Right atrium auricular region (tissue), 2 donors: ENCODE measurements around the gene PLEKHA3. TPM values are rescaled to one million over a fixed set of nuclear protein-coding genes. Genes with fewer than 3 reads are reported as not detected.

Experiments
- DNase-seq: peaks from one replicate; pipeline ENCODE4 v3.0.0-alpha.2; 2019; ENCODE audit warnings: low spot score
- H3K27ac ChIP-seq, 2 donors: fragments of 200-600 bp; sonication (generic); 1 replicate in 1 of 2; 2 replicates in 1 of 2; pipeline ENCODE4 v1.5.1; 2016 to 2019
- H3K27me3 ChIP-seq, 2 donors: fragments of 200-600 bp; sonication (generic); one replicate each; pipeline versions ENCODE4 v1.5.1 to v1.6.0; 2017 to 2019
- H3K36me3 ChIP-seq: fragments of 200-600 bp; sonication (generic); one replicate; pipeline ENCODE4 v1.5.1; 2016
- H3K4me1 ChIP-seq, 2 donors: fragments of 200-600 bp; sonication (generic); one replicate each; pipeline versions ENCODE4 v1.5.1 to v1.6.0; 2017 to 2019
- H3K4me3 ChIP-seq, 2 donors: fragments of 200-600 bp; sonication (generic); 1 replicate in 1 of 2; 2 replicates in 1 of 2; pipeline ENCODE4 v1.5.1; 2017 to 2019; ENCODE audit warnings: mild to moderate bottlenecking in 1 of 2, moderate library complexity in 1 of 2
- H3K9me3 ChIP-seq, 2 donors: fragments of 200-600 bp; sonication (generic); one replicate each; pipeline ENCODE4 v1.5.1; 2019
- total RNA-seq, 2 donors: library from RNA; depleted of rRNA; stranded (reverse); fragments of >200 nt; gene quantifications; one replicate each; pipeline ENCODE4 v1.1.0, GENCODE V29; 2016
- TF ChIP-seq, protein P1 (sequence below), 2 donors: fragments of 200-600 bp; sonication (generic); IDR thresholded peaks; one replicate each; pipeline ENCODE4 v1.5.1; 2019; ENCODE audit warnings: antibody characterized with exemption in 2 of 2

PLEKHA3 gene
- total RNA-seq, 2 donors from 2014 or later: 11.1 to 12.1 TPM

DNA sequence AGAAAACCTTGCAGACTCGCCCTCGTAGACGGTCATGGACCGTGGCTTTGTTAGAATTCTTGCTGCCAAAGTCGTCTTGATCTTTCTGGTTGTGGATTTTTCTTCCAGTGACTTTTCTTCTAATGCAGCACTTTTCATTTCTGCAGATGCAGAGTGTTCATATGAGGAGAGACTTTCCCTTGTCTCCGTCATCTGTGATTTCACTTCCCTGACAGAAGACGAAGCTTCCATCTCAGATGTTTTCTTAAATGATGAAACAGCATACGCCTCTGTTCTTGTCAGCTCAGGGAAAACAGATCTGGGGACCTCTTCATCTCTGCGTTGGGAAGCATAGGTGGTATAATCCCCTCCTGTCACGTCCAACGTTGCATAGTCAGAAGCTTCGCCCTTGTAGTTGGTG, 50.9 kb downstream of the PLEKHA3 start:
- TF ChIP-seq, protein P1, sequence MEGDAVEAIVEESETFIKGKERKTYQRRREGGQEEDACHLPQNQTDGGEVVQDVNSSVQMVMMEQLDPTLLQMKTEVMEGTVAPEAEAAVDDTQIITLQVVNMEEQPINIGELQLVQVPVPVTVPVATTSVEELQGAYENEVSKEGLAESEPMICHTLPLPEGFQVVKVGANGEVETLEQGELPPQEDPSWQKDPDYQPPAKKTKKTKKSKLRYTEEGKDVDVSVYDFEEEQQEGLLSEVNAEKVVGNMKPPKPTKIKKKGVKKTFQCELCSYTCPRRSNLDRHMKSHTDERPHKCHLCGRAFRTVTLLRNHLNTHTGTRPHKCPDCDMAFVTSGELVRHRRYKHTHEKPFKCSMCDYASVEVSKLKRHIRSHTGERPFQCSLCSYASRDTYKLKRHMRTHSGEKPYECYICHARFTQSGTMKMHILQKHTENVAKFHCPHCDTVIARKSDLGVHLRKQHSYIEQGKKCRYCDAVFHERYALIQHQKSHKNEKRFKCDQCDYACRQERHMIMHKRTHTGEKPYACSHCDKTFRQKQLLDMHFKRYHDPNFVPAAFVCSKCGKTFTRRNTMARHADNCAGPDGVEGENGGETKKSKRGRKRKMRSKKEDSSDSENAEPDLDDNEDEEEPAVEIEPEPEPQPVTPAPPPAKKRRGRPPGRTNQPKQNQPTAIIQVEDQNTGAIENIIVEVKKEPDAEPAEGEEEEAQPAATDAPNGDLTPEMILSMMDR (IDR thresholded peaks at IDR 0.05): no peak
- no peak for DNase-seq
- peaks cover 0 to 10% of the 10 kb centered on the region in 2 donors for H3K4me1 ChIP-seq
- no peak overlapping the region for H3K4me3 ChIP-seq
- no peaks in the 10 kb centered on the region for H3K27me3 ChIP-seq
- H3K27ac ChIP-seq: no peak overlapping the region
- H3K36me3 ChIP-seq: peaks cover 98% of the 10 kb centered on the region
- no peaks in the 10 kb centered on the region for H3K9me3 ChIP-seq

DNA sequence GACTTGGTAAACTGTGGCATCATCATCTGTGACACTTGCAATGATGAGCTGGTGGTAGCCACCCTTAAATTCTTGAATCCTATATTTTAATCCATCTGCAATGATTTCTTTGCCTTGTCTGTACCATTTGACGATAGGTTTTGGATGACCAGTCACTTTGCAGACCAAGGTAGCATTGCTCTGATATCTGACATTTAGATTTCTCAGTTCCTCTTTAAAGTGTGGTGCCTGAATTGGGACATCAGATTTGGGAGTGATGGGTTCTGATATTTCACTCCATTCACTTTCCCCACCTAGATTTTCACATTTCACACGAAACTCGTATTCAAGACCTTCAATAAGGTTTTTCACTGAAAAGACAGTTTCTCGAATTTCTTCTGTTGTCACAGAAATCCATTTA, 55.8 kb downstream of the PLEKHA3 start:
- H3K4me3 ChIP-seq: no peak overlapping the region
- peaks cover 0 to 5% of the 10 kb centered on the region in 2 donors for H3K4me1 ChIP-seq
- TF ChIP-seq, protein P1 (IDR thresholded peaks at IDR 0.05): no peak
- H3K27ac ChIP-seq: no peak overlapping the region
- DNase-seq: no peak
- no peaks in the 10 kb centered on the region for H3K27me3 ChIP-seq
- H3K36me3 ChIP-seq: peaks cover 100% of the 10 kb centered on the region
- no peaks in the 10 kb centered on the region for H3K9me3 ChIP-seq

DNA sequence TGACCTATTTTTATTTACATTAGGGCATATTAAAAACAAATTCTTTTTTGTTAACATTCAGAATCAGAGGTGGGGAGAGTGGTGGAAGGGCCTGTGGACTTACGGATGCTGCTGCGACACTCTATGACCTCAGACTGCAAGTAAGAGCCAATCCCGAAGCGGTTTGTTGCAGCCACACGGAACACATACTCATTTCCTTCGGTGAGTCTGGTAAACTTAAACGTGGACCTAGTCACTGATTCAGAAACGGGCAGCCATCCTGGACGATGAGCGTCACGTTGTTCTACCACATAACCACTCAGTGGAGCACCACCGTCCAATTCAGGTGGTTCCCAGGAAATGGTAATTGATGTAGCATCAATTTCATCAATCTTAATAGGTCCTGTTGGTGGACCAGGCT, 61.9 kb downstream of the PLEKHA3 start:
- no peaks in the 10 kb centered on the region for H3K27me3 ChIP-seq
- H3K4me3 ChIP-seq: no peak overlapping the region
- TF ChIP-seq, protein P1 (IDR thresholded peaks at IDR 0.05): no peak
- no peak for DNase-seq
- H3K36me3 ChIP-seq: peaks cover 100% of the 10 kb centered on the region
- H3K4me1 ChIP-seq: no peaks in the 10 kb centered on the region
- H3K9me3 ChIP-seq: no peaks in the 10 kb centered on the region
- no peak overlapping the region for H3K27ac ChIP-seq

DNA sequence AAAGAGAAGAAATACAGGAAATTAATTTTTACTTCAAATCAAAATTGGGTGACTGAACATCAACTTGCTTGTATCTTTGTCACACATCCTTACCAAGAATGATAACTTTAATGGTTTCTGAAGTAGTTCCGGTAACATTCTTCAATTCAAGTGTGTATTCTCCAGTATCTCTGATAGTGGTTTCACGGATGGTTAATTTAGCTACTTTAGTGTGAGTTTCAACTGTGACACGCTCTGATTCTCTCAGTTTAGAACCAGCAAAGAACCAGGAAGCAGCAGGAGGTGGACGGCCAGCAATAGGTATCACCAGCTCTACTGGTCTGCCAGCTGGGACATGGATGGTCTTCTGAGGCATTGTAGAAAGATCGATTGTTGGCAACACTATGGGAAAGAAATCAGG, 62.3 kb downstream of the PLEKHA3 start:
- Histone ChIP-seq H3K9me3 (no peaks in the 10 kb centered on the region), H3K27ac (no peak overlapping the region), H3K36me3 (peaks cover 100% of the 10 kb centered on the region), H3K27me3 (no peaks in the 10 kb centered on the region), H3K4me1 (no peaks in the 10 kb centered on the region), H3K4me3 (no peak overlapping the region)
- TF ChIP-seq, protein P1 (IDR thresholded peaks at IDR 0.05): no peak
- DNase-seq: no peak

DNA sequence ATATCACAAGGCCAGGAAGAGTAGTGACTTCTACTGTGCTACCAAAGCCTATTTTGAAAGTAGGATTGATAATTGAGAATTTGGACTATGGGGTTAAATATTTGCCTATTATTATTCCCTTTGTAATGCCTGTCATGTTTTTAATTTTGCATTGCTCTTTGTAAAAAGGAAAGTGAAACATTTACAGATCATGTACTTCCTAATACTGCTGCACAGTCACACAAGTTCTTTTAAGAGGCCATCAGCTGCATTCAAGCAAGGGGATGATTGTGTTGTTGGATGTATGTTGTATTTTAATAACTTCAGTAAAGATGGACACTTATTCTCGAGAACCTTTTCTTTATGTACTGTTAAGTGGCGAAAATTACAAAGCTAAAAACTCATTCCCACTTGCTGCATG, 70.1 kb downstream of the PLEKHA3 start:
- Histone ChIP-seq H3K27me3 (no peaks in the 10 kb centered on the region), H3K4me1 (no peaks in the 10 kb centered on the region), H3K36me3 (peaks cover 100% of the 10 kb centered on the region), H3K27ac (no peak overlapping the region), H3K9me3 (no peaks in the 10 kb centered on the region), H3K4me3 (no peak overlapping the region)
- DNase-seq: no peak
- TF ChIP-seq, protein P1 (IDR thresholded peaks at IDR 0.05): no peak

DNA sequence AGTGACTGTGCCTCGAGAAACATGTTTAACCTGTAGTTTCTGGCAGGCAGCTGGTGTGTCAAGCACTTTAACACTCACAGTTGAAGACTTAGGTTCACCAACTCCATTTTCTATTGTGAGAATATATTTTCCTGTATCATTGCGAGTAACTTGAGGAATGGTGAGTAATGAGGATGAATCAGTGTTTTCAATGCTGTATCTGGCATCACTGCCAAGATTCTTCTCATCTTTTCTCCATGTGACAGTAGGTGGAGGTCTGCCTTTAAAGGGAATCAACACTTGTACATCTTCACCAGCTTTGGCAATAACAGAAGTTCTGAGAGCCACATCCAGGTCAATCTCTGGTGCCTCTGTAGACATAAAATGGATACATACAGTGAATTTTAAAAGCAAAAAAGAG, 72.8 kb downstream of the PLEKHA3 start:
- DNase-seq: no peak
- TF ChIP-seq, protein P1 (IDR thresholded peaks at IDR 0.05): no peak
- Histone ChIP-seq H3K36me3 (peaks cover 100% of the 10 kb centered on the region), H3K9me3 (no peaks in the 10 kb centered on the region), H3K4me1 (no peaks in the 10 kb centered on the region), H3K27me3 (no peaks in the 10 kb centered on the region), H3K4me3 (no peak overlapping the region), H3K27ac (peak overlapping the region in 1 of 2 donors; percentile 27)
